ENCODE data around the gene PRDM1. TPM values are rescaled to one million over a fixed set of nuclear protein-coding genes. Genes with fewer than 3 reads are reported as not detected.

Gene PRDM1
- total and polyA plus RNA-seq, 8 donors: 5.5 to 11.1 (median 8.8) TPM

DNA sequence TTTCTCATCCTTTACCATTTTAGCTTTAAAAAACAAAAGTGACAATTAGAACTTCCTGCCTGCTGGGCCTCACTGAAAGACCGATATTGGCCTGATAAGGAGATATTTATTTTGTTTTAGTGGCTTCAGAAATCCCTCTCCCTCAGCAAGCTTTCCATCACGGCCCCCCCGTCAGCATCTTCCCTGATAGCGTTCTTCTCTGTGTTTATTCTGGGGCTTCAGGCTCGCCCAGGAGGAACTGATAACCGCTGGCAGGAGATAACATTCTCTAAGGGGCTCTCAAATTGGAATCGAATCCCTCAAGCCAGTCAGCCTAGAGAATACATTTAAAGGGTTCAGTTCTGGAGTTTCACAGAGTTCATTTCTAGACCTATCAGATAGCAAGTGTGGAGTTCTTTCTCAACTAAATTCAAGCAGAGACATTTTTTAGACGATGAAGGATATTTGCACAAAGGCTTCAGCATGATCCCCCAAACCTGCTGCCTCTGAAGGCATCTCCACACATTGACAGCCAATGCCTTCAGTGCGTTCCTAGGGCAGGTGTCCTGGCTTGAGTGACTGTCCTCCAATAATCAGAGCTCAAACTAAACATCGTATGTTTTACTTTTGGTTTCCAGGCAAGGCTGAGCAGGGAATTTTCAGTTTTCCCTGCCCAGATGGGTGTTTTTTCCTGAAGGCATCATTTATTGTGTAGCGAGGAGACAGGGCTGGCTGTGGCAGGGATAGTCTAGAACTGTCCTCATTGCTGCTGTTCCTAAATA lies 17.0 kb downstream of the PRDM1 start:
- ATAC-seq (no peak), DNase-seq (no peak)
- peaks cover 6 to 38% of the 10 kb centered on the region in 2 donors for H3K4me1 ChIP-seq
- H3K36me3 ChIP-seq: peaks cover 0 to 39% of the 10 kb centered on the region in 2 donors
- TF ChIP-seq, protein P1, sequence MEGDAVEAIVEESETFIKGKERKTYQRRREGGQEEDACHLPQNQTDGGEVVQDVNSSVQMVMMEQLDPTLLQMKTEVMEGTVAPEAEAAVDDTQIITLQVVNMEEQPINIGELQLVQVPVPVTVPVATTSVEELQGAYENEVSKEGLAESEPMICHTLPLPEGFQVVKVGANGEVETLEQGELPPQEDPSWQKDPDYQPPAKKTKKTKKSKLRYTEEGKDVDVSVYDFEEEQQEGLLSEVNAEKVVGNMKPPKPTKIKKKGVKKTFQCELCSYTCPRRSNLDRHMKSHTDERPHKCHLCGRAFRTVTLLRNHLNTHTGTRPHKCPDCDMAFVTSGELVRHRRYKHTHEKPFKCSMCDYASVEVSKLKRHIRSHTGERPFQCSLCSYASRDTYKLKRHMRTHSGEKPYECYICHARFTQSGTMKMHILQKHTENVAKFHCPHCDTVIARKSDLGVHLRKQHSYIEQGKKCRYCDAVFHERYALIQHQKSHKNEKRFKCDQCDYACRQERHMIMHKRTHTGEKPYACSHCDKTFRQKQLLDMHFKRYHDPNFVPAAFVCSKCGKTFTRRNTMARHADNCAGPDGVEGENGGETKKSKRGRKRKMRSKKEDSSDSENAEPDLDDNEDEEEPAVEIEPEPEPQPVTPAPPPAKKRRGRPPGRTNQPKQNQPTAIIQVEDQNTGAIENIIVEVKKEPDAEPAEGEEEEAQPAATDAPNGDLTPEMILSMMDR (IDR thresholded peaks at IDR 0.05): no peak
- H3K4me3 ChIP-seq: peak overlapping the region; percentile 1 to 23
- no peaks in the 10 kb centered on the region for H3K9me3 ChIP-seq
- H3K27ac ChIP-seq: peak overlapping the region; percentile 2 to 50
- H3K27me3 ChIP-seq: peaks cover 17 to 50% of the 10 kb centered on the region in 2 donors
- intact Hi-C loops (cut with DNase I): no loop called here

DNA sequence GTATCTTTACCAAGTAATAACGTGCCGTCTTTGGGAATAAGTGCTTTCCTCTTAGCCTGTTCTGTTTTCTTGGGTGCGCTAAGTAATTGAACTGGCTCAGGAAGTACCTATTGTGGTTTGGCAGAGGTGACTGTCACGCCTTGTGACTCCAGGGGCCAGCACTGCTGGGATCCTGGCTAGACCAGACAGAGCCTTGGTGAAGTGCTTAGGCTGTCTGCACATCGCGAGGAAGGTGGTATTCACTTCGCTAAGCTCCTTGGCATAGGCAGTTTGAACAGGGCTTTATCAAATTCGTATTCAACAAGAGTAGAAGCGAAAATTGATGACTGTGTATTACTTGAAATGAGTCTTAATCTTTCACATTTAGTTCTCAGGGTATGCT lies 17.6 kb downstream of the PRDM1 start:
- peak; percentile 86 for ATAC-seq
- TF ChIP-seq, protein P1 (IDR thresholded peaks at IDR 0.05): no peak
- peaks cover 17 to 44% of the 10 kb centered on the region in 2 donors for H3K27me3 ChIP-seq
- DNase-seq: no peak
- H3K27ac ChIP-seq: peak overlapping the region; percentile 2 to 50
- H3K4me1 ChIP-seq: peaks cover 5 to 32% of the 10 kb centered on the region in 2 donors
- intact Hi-C loops (cut with DNase I): no loop called here
- peaks cover 0 to 40% of the 10 kb centered on the region in 2 donors for H3K36me3 ChIP-seq
- H3K9me3 ChIP-seq: no peaks in the 10 kb centered on the region
- peak overlapping the region in 1 of 2 donors; percentile 23 for H3K4me3 ChIP-seq

GRCh38 chr6:106104476-106104875 lies 18.3 kb downstream of the PRDM1 start:
- H3K27me3 ChIP-seq: peaks cover 17 to 36% of the 10 kb centered on the region in 2 donors
- ATAC-seq: no peak
- DNase-seq: no peak
- H3K4me1 ChIP-seq: peaks cover 0 to 24% of the 10 kb centered on the region in 2 donors
- H3K36me3 ChIP-seq: peaks cover 0 to 40% of the 10 kb centered on the region in 2 donors
- TF ChIP-seq, protein P1 (IDR thresholded peaks at IDR 0.05): no peak
- no peak overlapping the region for H3K4me3 ChIP-seq
- no peaks in the 10 kb centered on the region for H3K9me3 ChIP-seq
- intact Hi-C loops (cut with DNase I): no loop called here
- no peak overlapping the region for H3K27ac ChIP-seq

- peaks cover 0 to 40% of the 10 kb centered on the region in 2 donors for H3K36me3 ChIP-seq
These were observed 18.8 kb downstream of the PRDM1 start for GRCh38 chr6:106104941-106105340.

GRCh38 chr6:106105493-106105892 lies 19.4 kb downstream of the PRDM1 start:
- Histone ChIP-seq H3K9me3 (no peaks in the 10 kb centered on the region), H3K4me3 (no peak overlapping the region), H3K36me3 (peaks cover 0 to 40% of the 10 kb centered on the region in 2 donors), H3K4me1 (peaks cover 0 to 18% of the 10 kb centered on the region in 2 donors), H3K27me3 (peaks cover 14 to 26% of the 10 kb centered on the region in 2 donors), H3K27ac (no peak overlapping the region)
- intact Hi-C loops (cut with DNase I): no loop called here
- no peak for DNase-seq
- ATAC-seq: no peak
- TF ChIP-seq, protein P1 (IDR thresholded peaks at IDR 0.05): no peak

More at GRCh38 chr6:106104941-106105340, 18.8 kb downstream of the PRDM1 start:
- Histone ChIP-seq H3K9me3 (no peaks in the 10 kb centered on the region), H3K4me3 (no peak overlapping the region), H3K4me1 (peaks cover 0 to 20% of the 10 kb centered on the region in 2 donors), H3K27me3 (peaks cover 17 to 32% of the 10 kb centered on the region in 2 donors), H3K27ac (no peak overlapping the region)
- intact Hi-C loops (cut with DNase I): no loop called here
- no peak for ATAC-seq
- DNase-seq: no peak
- TF ChIP-seq, protein P1 (IDR thresholded peaks at IDR 0.05): no peak

All from left lung (tissue), 10 donors.